GM23338 (cell line): ENCODE results near the gene CALM1. TPM values are rescaled to one million over a fixed set of nuclear protein-coding genes. Genes with fewer than 3 reads are reported as not detected.

Source experiments
- ATAC-seq: fragments of 200-7000 bp; cut with Tn5 transposase; 3 replicates; pipeline ENCODE4 v1.9.1; 2020
- DNase-seq: peaks from one replicate; pipeline ENCODE4 v3.0.0-alpha.2; 2015; ENCODE audit warnings: low spot score
- H2AFZ ChIP-seq: fragments of 200-600 bp; sonication (generic); 2 replicates; pipeline ENCODE4 v1.8.0; 2016; ENCODE audit warnings: antibody characterized with exemption, mild to moderate bottlenecking, moderate library complexity
- H3F3A ChIP-seq: fragments of 200-600 bp; sonication (generic); replicated peaks from 2 replicates; pipeline ENCODE4 v1.8.0; 2017; ENCODE audit warnings: antibody characterized with exemption, mixed run types, low read depth
- H3K27ac ChIP-seq: fragments of 200-600 bp; sonication (generic); 2 replicates; pipeline ENCODE4 v1.6.1; 2016; ENCODE audit warnings: low read depth
- H3K27me3 ChIP-seq: fragments of 200-600 bp; sonication (generic); 2 replicates; pipeline ENCODE4 v1.8.0; 2016; ENCODE audit warnings: mild to moderate bottlenecking, mixed run types, moderate library complexity; ENCODE audit not compliant: insufficient read depth
- H3K36me3 ChIP-seq: fragments of 200-600 bp; sonication (generic); 2 replicates; pipeline ENCODE4 v1.8.0; 2016; ENCODE audit warnings: mild to moderate bottlenecking; ENCODE audit not compliant: insufficient read depth
- H3K4me1 ChIP-seq: fragments of 200-600 bp; sonication (generic); 2 replicates; pipeline ENCODE4 v1.8.0; 2016; ENCODE audit warnings: mild to moderate bottlenecking, moderate library complexity; ENCODE audit not compliant: insufficient read depth
- H3K4me2 ChIP-seq: fragments of 200-600 bp; sonication (generic); 2 replicates; pipeline ENCODE4 v1.7.1; 2017; ENCODE audit warnings: mixed run types
- H3K4me3 ChIP-seq: fragments of 200-600 bp; sonication (generic); 2 replicates; pipeline ENCODE4 v1.6.1; 2016; ENCODE audit warnings: mixed run types
- H3K79me2 ChIP-seq: fragments of 200-600 bp; sonication (generic); replicated peaks from 2 replicates; pipeline ENCODE4 v1.8.0; 2017; ENCODE audit warnings: mild to moderate bottlenecking; ENCODE audit not compliant: insufficient read depth
- H3K9me2 ChIP-seq: fragments of 200-600 bp; sonication (generic); 2 replicates; pipeline ENCODE4 v1.8.0; 2017; ENCODE audit not compliant: insufficient read depth
- H4K20me1 ChIP-seq: fragments of 200-600 bp; sonication (generic); replicated peaks from 2 replicates; pipeline ENCODE4 v1.8.0; 2017; ENCODE audit warnings: mild to moderate bottlenecking; ENCODE audit not compliant: insufficient read depth
- H3K27ac Mint-ChIP-seq: 2 replicates; pipeline ENCODE4 v1.8.0; 2020; ENCODE audit warnings: inconsistent platforms, mild to moderate bottlenecking, moderate library complexity, mixed read lengths
- H3K27me3 Mint-ChIP-seq: 3 replicates; pipeline ENCODE4 v1.8.0; 2022; ENCODE audit warnings: low read depth, mild to moderate bottlenecking, moderate library complexity, mixed read lengths, inconsistent platforms; ENCODE audit not compliant: insufficient read depth, poor library complexity
- H3K36me3 Mint-ChIP-seq: 3 replicates; pipeline ENCODE4 v1.8.0; 2021; ENCODE audit warnings: low read depth, mild to moderate bottlenecking, inconsistent platforms, moderate library complexity, mixed read lengths
- H3K4me1 Mint-ChIP-seq: 3 replicates; pipeline ENCODE4 v1.8.0; 2020; ENCODE audit warnings: mild to moderate bottlenecking, inconsistent platforms, mixed read lengths
- H3K4me3 Mint-ChIP-seq: 3 replicates; pipeline ENCODE4 v1.8.0; 2021; ENCODE audit warnings: moderate library complexity, mild to moderate bottlenecking, inconsistent platforms, mixed read lengths
- H3K9me3 Mint-ChIP-seq: 3 replicates; pipeline ENCODE4 v1.8.0; 2020; ENCODE audit warnings: moderate library complexity, mild to moderate bottlenecking, inconsistent platforms, mixed read lengths
- CREB1 ChIP-seq: fragments of 250-450 bp; sonication (Bioruptor Pico); IDR thresholded peaks from 2 replicates; pipeline ENCODE4 v1.5.0; 2020; ENCODE audit warnings: low read depth, mild to moderate bottlenecking, moderate library complexity
- CTCF ChIP-seq, 2 experiments: fragments of 200-600 bp in 1 of 2; sonication (generic) in 1 of 2; conservative IDR thresholded peaks; 2 replicates each; pipeline versions ENCODE4 v1.5.1 to v1.6.1; 2016 to 2017; ENCODE audit warnings: antibody characterized with exemption in 2 of 2, low read depth in 2 of 2, mild to moderate bottlenecking in 2 of 2, moderate library complexity in 1 of 2
- ETS1 ChIP-seq: IDR thresholded peaks from 2 replicates; pipeline ENCODE4 v1.6.1; 2016; ENCODE audit warnings: antibody characterized with exemption
- EZH2 ChIP-seq: fragments of 200-600 bp; sonication (generic); IDR thresholded peaks from one replicate; pipeline ENCODE4 v1.8.0; 2017; ENCODE audit warnings: antibody characterized with exemption, mild to moderate bottlenecking, low read depth; ENCODE audit not compliant: unreplicated experiment
- EZH2phosphoT487 ChIP-seq: fragments of 200-600 bp; sonication (generic); IDR thresholded peaks from one replicate; pipeline ENCODE4 v1.8.1; 2018; ENCODE audit warnings: antibody characterized with exemption; ENCODE audit not compliant: unreplicated experiment
- NANOG ChIP-seq: IDR thresholded peaks from 2 replicates; pipeline ENCODE4 v1.6.1; 2016; ENCODE audit warnings: antibody characterized with exemption, borderline replicate concordance
- POLR2AphosphoS5 ChIP-seq: IDR thresholded peaks from 2 replicates; pipeline ENCODE4 v1.6.1; 2016; ENCODE audit warnings: antibody characterized with exemption, low read depth
- STAT1 ChIP-seq: IDR thresholded peaks from one replicate; pipeline ENCODE4 v1.6.1; 2016; ENCODE audit warnings: antibody characterized with exemption; ENCODE audit not compliant: unreplicated experiment
- ZNF114 ChIP-seq: fragments of 250-450 bp; sonication (Bioruptor Pico); IDR thresholded peaks from 2 replicates; pipeline ENCODE4 v1.5.0; 2020; ENCODE audit warnings: mild to moderate bottlenecking, moderate library complexity
- ZNF331 ChIP-seq: fragments of 250-450 bp; sonication (Bioruptor Pico); IDR thresholded peaks from 2 replicates; pipeline ENCODE4 v1.5.0; 2020; ENCODE audit warnings: low read depth, mild to moderate bottlenecking, moderate library complexity
- ZNF462 ChIP-seq: fragments of 250-450 bp; sonication (Bioruptor Pico); IDR thresholded peaks from 2 replicates; pipeline ENCODE4 v1.5.0; 2020; ENCODE audit warnings: mild to moderate bottlenecking, moderate library complexity
- polyA plus RNA-seq: library from polyadenylated mRNA; unstranded; fragments of >200 nt; fragmentation: Nextera tagmentation; extraction: Ambion mirVana; gene quantifications from 2 replicates; pipeline ENCODE4 v1.2.1, GENCODE V29; 2016
- total RNA-seq: library from RNA; depleted of rRNA; stranded (reverse); fragments of >200 nt; shearing (Covaris generic); gene quantifications from 2 replicates; pipeline ENCODE4 v1.2.3, GENCODE V29; 2014

The CALM1 gene
- total and polyA plus RNA-seq, 2 experiments from 2014 or later: 308 to 2,024 TPM

- TF ChIP-seq ZNF462 (CRISPR knock-in tag) (no peak), ZNF331 (CRISPR knock-in tag) (no peak)
These were observed 20.9 kb upstream of the CALM1 start (continued) for GRCh38 chr14:90375934-90376333.

- Mint-ChIP-seq H3K27me3 (no peaks in the 10 kb centered on the region), H3K9me3 (no peaks in the 10 kb centered on the region), H3K36me3 (no peaks in the 10 kb centered on the region), H3K27ac (no peak overlapping the region), H3K4me3 (no peak overlapping the region), H3K4me1 (no peaks in the 10 kb centered on the region)
- H3K4me2 ChIP-seq: no peak overlapping the region
- TF ChIP-seq CREB1 (CRISPR knock-in tag): no peak
- TF ChIP-seq POLR2AphosphoS5: no peak
- no peak for TF ChIP-seq ZNF331 (CRISPR knock-in tag)
- TF ChIP-seq NANOG: no peak
- peaks cover 10% of the 10 kb centered on the region for H3K4me1 ChIP-seq
- no peaks in the 10 kb centered on the region for H3K27me3 ChIP-seq
- no peak overlapping the region for H3K4me3 ChIP-seq
- no peak overlapping the region for H3K27ac ChIP-seq
- H3K9me2 ChIP-seq: no peaks in the 10 kb centered on the region
- DNase-seq (no peak), ATAC-seq (no peak)
- H3F3A ChIP-seq: no peaks in the 10 kb centered on the region
- H3K36me3 ChIP-seq: no peaks in the 10 kb centered on the region
- no peaks in the 10 kb centered on the region for H4K20me1 ChIP-seq
- no peaks in the 10 kb centered on the region for H3K79me2 ChIP-seq
- no peak overlapping the region for H2AFZ ChIP-seq
These were observed 18.6 kb upstream of the CALM1 start for GRCh38 chr14:90378249-90378648.

GRCh38 chr14:90379106-90379505 is 17.7 kb upstream of the CALM1 start:
- H3K27ac Mint-ChIP-seq: no peak overlapping the region
- ATAC-seq: no peak
- TF ChIP-seq ZNF331 (CRISPR knock-in tag) (no peak), EZH2 (no peak), CREB1 (CRISPR knock-in tag) (no peak), EZH2phosphoT487 (no peak), ETS1 (no peak), CTCF (conservative IDR thresholded peaks at IDR 0.05; ENCODE audit: low read depth in 2 of 2) (no peak), ZNF114 (no peak), STAT1 (no peak)

More at GRCh38 chr14:90379106-90379505, 17.7 kb upstream of the CALM1 start:
- Histone ChIP-seq H3F3A (0 out of 2 replicates have a peak, but pooled peaks cover 4% of the 10 kb centered on the region), H3K27ac (no peak overlapping the region), H3K27me3 (no peaks in the 10 kb centered on the region), H4K20me1 (no peaks in the 10 kb centered on the region), H3K79me2 (no peaks in the 10 kb centered on the region), H3K4me2 (no peak overlapping the region), H3K4me1 (peaks cover 12% of the 10 kb centered on the region), H3K36me3 (no peaks in the 10 kb centered on the region), H2AFZ (no peak overlapping the region), H3K9me2 (no peaks in the 10 kb centered on the region), H3K4me3 (no peak overlapping the region)
- no peak for DNase-seq
- no peaks in the 10 kb centered on the region for H3K27me3 Mint-ChIP-seq
- peaks cover 2% of the 10 kb centered on the region; the same call in 2 of the 3 replicates for H3K4me1 Mint-ChIP-seq
- no peaks in the 10 kb centered on the region for H3K36me3 Mint-ChIP-seq
- H3K9me3 Mint-ChIP-seq: no peaks in the 10 kb centered on the region
- no peak overlapping the region for H3K4me3 Mint-ChIP-seq
